H1 (cell line): ENCODE results near the gene SULT2B1. TPM values are rescaled to one million over a fixed set of nuclear protein-coding genes. Genes with fewer than 3 reads are reported as not detected.

Experiments used
- CTCF ChIA-PET: fragments of 300-600 bp; sonication (Branson Sonifier 250); formaldehyde crosslinking; loops from one replicate; lab custom pipeline; 2021; ENCODE audit not compliant: partially characterized antibody; lab: Charles Lee
- POLR2A ChIA-PET: fragments of 300-600 bp; sonication (Branson Sonifier 250); formaldehyde crosslinking; loops from one replicate; lab custom pipeline; 2021; ENCODE audit warnings: inconsistent platforms; ENCODE audit not compliant: partially characterized antibody; lab: Charles Lee
- DNase-seq, 2 experiments: peaks; one replicate each; pipeline versions ENCODE4 v3.0.0 to v3.0.0-alpha.2; 2010 to 2022; ENCODE audit warnings: low spot score in 2 of 2, low read depth in 1 of 2, mixed read lengths in 1 of 2
- FAIRE-seq: peaks from 2 replicates; lab custom pipeline; 2011; peaks lifted over from hg19 to GRCh38; lab: Jason Lieb, UNC
- H2AFZ ChIP-seq: 2 replicates; pipeline ENCODE4 v1.8.1; 2012; ENCODE audit warnings: low read length, inconsistent platforms
- H2AK5ac ChIP-seq: 2 replicates; pipeline ENCODE4 v1.6.1; 2013; ENCODE audit warnings: low read depth, low read length
- H2BK120ac ChIP-seq: replicated peaks from 2 replicates; pipeline ENCODE3; 2013; ENCODE audit warnings: low read depth, low read length, inconsistent platforms
- H2BK12ac ChIP-seq: 2 replicates; pipeline ENCODE4 v1.6.1; 2013; ENCODE audit warnings: low read depth, low read length
- H2BK15ac ChIP-seq: 2 replicates; pipeline ENCODE4 v1.6.1; 2013; ENCODE audit warnings: low read length
- H2BK20ac ChIP-seq: 2 replicates; pipeline ENCODE4 v1.6.1; 2013; ENCODE audit warnings: low read length
- H2BK5ac ChIP-seq: 2 replicates; pipeline ENCODE4 v1.6.1; 2013; ENCODE audit warnings: low read depth, low read length
- H3K14ac ChIP-seq: 2 replicates; pipeline ENCODE4 v1.6.1; 2013; ENCODE audit warnings: inconsistent platforms; ENCODE audit not compliant: insufficient read length
- H3K18ac ChIP-seq: 2 replicates; pipeline ENCODE4 v1.6.1; 2013; ENCODE audit warnings: low read length; ENCODE audit errors: extremely low read depth
- H3K23ac ChIP-seq: 2 replicates; pipeline ENCODE4 v1.6.1; 2013; ENCODE audit warnings: inconsistent platforms; ENCODE audit not compliant: insufficient read length
- H3K23me2 ChIP-seq: 2 replicates; pipeline ENCODE4 v1.6.1; 2013; ENCODE audit warnings: low read depth, low read length
- H3K27ac ChIP-seq: 2 replicates; pipeline ENCODE4 v1.6.1; 2011; ENCODE audit warnings: low read depth, low read length, inconsistent platforms
- H3K27me3 ChIP-seq, 4 experiments: replicated peaks in 1 of 4; 1 replicate in 1 of 4; 2 replicates in 3 of 4; pipeline versions ENCODE4 v1.6.1 to v1.8.1; 2011 to 2013; ENCODE audit warnings: low read length in 3 of 4, mild to moderate bottlenecking in 3 of 4, inconsistent platforms in 2 of 4, mixed read lengths in 2 of 4, moderate library complexity in 1 of 4; ENCODE audit not compliant: control insufficient read depth in 3 of 4, insufficient read depth in 3 of 4; ENCODE audit errors: extremely low read depth in 1 of 4
- H3K36me3 ChIP-seq, 4 experiments: 2 replicates each; pipeline versions ENCODE4 v1.6.1 to v1.8.1; 2011 to 2013; ENCODE audit warnings: mild to moderate bottlenecking in 4 of 4, low read length in 3 of 4, moderate library complexity in 2 of 4, control low read depth in 1 of 4, inconsistent platforms in 1 of 4; ENCODE audit not compliant: insufficient read depth in 4 of 4, control insufficient read depth in 2 of 4
- H3K4ac ChIP-seq: replicated peaks from 2 replicates; pipeline ENCODE3; 2013; ENCODE audit warnings: low read length, low read depth, mixed read lengths, inconsistent platforms; ENCODE audit not compliant: insufficient read length
- H3K4me1 ChIP-seq, 4 experiments: replicated peaks in 1 of 4; 1 replicate in 1 of 4; 2 replicates in 3 of 4; pipeline versions ENCODE4 v1.6.1 to v1.8.1; 2011 to 2013; ENCODE audit warnings: low read length in 3 of 4, inconsistent platforms in 2 of 4, mixed read lengths in 1 of 4; ENCODE audit not compliant: insufficient read depth in 4 of 4, control insufficient read depth in 3 of 4
- H3K4me2 ChIP-seq, 2 experiments: 2 replicates each; pipeline versions ENCODE4 v1.6.1 to v1.8.1; 2011 to 2013; ENCODE audit warnings: low read depth in 2 of 2, low read length in 2 of 2, control low read depth in 1 of 2, inconsistent platforms in 1 of 2, mild to moderate bottlenecking in 1 of 2; ENCODE audit not compliant: insufficient read depth in 1 of 2
- H3K4me3 ChIP-seq, 4 experiments: fragments of 200-600, 300-600 bp in 1 of 4; sonication (generic), shearing (Covaris generic), sonication (Bioruptor Twin) in 1 of 4; 2 replicates each; pipeline versions ENCODE4 v1.5.1 to v1.8.1; 2011 to 2016; ENCODE audit warnings: low read length in 4 of 4, low read depth in 3 of 4, control low read depth in 2 of 4, inconsistent platforms in 2 of 4, mild to moderate bottlenecking in 2 of 4, mixed read lengths in 1 of 4, moderate library complexity in 1 of 4; ENCODE audit not compliant: insufficient read depth in 2 of 4; ENCODE audit errors: extremely low read depth in 1 of 4
- H3K56ac ChIP-seq: replicated peaks from 2 replicates; pipeline ENCODE3; 2013; ENCODE audit warnings: low read depth, mild to moderate bottlenecking, mixed read lengths, low read length, inconsistent platforms; ENCODE audit not compliant: insufficient read length
- H3K79me1 ChIP-seq: 2 replicates; pipeline ENCODE4 v1.6.1; 2013; ENCODE audit warnings: low read depth, low read length, control low read depth
- H3K79me2 ChIP-seq, 2 experiments: 2 replicates each; pipeline versions ENCODE4 v1.6.1 to v1.8.1; 2012 to 2013; ENCODE audit warnings: low read length in 2 of 2, mild to moderate bottlenecking in 2 of 2, inconsistent platforms in 1 of 2; ENCODE audit not compliant: insufficient read depth in 2 of 2, control insufficient read depth in 1 of 2
- H3K9ac ChIP-seq, 4 experiments: replicated peaks in 1 of 4; 1 replicate in 1 of 4; 2 replicates in 3 of 4; pipeline versions ENCODE4 v1.6.1 to v1.8.1; 2011 to 2013; ENCODE audit warnings: low read depth in 3 of 4, low read length in 3 of 4, control low read depth in 2 of 4, mild to moderate bottlenecking in 2 of 4, moderate library complexity in 2 of 4, inconsistent platforms in 1 of 4; ENCODE audit errors: extremely low read depth in 1 of 4
- H3K9me3 ChIP-seq, 2 experiments: 2 replicates each; pipeline versions ENCODE4 v1.6.1 to v1.8.1; 2012 to 2013; ENCODE audit warnings: mild to moderate bottlenecking in 2 of 2, moderate library complexity in 2 of 2, control low read depth in 1 of 2, inconsistent platforms in 1 of 2, low read depth in 1 of 2, low read length in 1 of 2, mixed read lengths in 1 of 2; ENCODE audit not compliant: insufficient read depth in 2 of 2
- H4K20me1 ChIP-seq, 2 experiments: replicated peaks in 1 of 2; 2 replicates each; pipeline versions ENCODE3 to v1.8.1; 2011 to 2013; ENCODE audit warnings: inconsistent platforms in 2 of 2, low read length in 2 of 2, mild to moderate bottlenecking in 1 of 2; ENCODE audit not compliant: insufficient read depth in 2 of 2, control insufficient read depth in 1 of 2
- H4K5ac ChIP-seq: 2 replicates; pipeline ENCODE4 v1.6.1; 2013; ENCODE audit warnings: low read length, low read depth, mixed read lengths, inconsistent platforms; ENCODE audit not compliant: insufficient read length
- H4K8ac ChIP-seq: 2 replicates; pipeline ENCODE4 v1.8.0; 2013; ENCODE audit warnings: mild to moderate bottlenecking, moderate library complexity, low read length, inconsistent platforms; ENCODE audit not compliant: insufficient read depth; ENCODE audit errors: extremely low read depth
- H4K91ac ChIP-seq: replicated peaks from 2 replicates; pipeline ENCODE3; 2013; ENCODE audit warnings: low read length, mixed read lengths, inconsistent platforms; ENCODE audit not compliant: insufficient read length
- ASH2L ChIP-seq: fragments of 200-600, 300-600 bp; sonication (generic); IDR thresholded peaks from one replicate; pipeline ENCODE4 v1.7.1; 2017; ENCODE audit warnings: low read length
- ATF2 ChIP-seq: IDR thresholded peaks from 2 replicates; pipeline ENCODE4 v1.6.1; 2012; ENCODE audit warnings: low read length, inconsistent platforms
- BACH1 ChIP-seq: IDR thresholded peaks from 2 replicates; pipeline ENCODE4 v1.6.1; 2012; ENCODE audit warnings: low read length, improper control_type of control experiment
- BCL11A ChIP-seq, 2 experiments: IDR thresholded peaks; one replicate each; pipeline ENCODE4 v1.6.1; 2011; ENCODE audit warnings: low read depth in 2 of 2, low read length in 2 of 2, mild to moderate bottlenecking in 2 of 2
- CREB1 ChIP-seq: IDR thresholded peaks from 2 replicates; pipeline ENCODE4 v1.6.1; 2012; ENCODE audit warnings: inconsistent platforms
- EGR1 ChIP-seq: IDR thresholded peaks from 2 replicates; pipeline ENCODE4 v1.6.1; 2011; ENCODE audit warnings: low read depth, low read length, borderline replicate concordance
- JUN ChIP-seq: IDR thresholded peaks from 2 replicates; pipeline ENCODE4 v1.6.1; 2011; ENCODE audit warnings: low read depth, mild to moderate bottlenecking, improper control_type of control experiment, low read length
- SIN3A ChIP-seq, 2 experiments: IDR thresholded peaks in 1 of 2; conservative IDR thresholded peaks in 1 of 2; 2 replicates each; pipeline ENCODE4 v1.6.1; 2011 to 2012; ENCODE audit warnings: low read length in 2 of 2, improper control_type of control experiment in 1 of 2, low read depth in 1 of 2, mild to moderate bottlenecking in 1 of 2
- TAF7 ChIP-seq: optimal IDR thresholded peaks from 2 replicates; pipeline ENCODE3; 2011; ENCODE audit warnings: low read depth, mild to moderate bottlenecking, inconsistent platforms, low read length, moderate library complexity, borderline replicate concordance
- whole genome bisulfite sequencing, 2 experiments: shearing (Covaris generic) in 1 of 2; methylation state at CpG; one replicate each; pipeline versions ENCODE4 v1.1.6 to v1.1.7; 2013 to 2015; ENCODE audit warnings: low lambda C conversion rate in 2 of 2, mixed read lengths in 2 of 2, inconsistent platforms in 1 of 2, low coverage in 1 of 2, missing lambda C conversion rate in 1 of 2; ENCODE audit not compliant: insufficient replicate concordance in 2 of 2, insufficient coverage in 1 of 2, insufficient read length in 1 of 2; ENCODE audit errors: extremely low coverage in 1 of 2, missing lambda C conversion rate in 1 of 2; 5-methylcytosine and 5-hydroxymethylcytosine counted together
- polyA plus RNA-seq, 7 experiments: library from polyadenylated mRNA; depleted of rRNA in 3 of 7; stranded (reverse) in 5 of 7; unstranded in 2 of 7; fragments of >200 nt in 5 of 7; fragments of 200-250 nt in 2 of 7; gene quantifications; 1 replicate in 5 of 7; 2 replicates in 1 of 7; 4 replicates in 1 of 7; pipeline versions ENCODE4 v1.2.1 to v1.2.3, GENCODE V29; 2011 to 2013; ENCODE audit warnings: missing spikeins in 2 of 7, mixed read lengths in 2 of 7
- total RNA-seq: library from RNA; stranded (reverse); fragmentation: NEBNext Ultra II Directional; extraction: Animal tissue kit (Norgen Biotek cat#: 25700); gene quantifications from 2 replicates; pipeline ENCODE4 v1.2.1, GENCODE V29; 2021

The SULT2B1 gene
- total and polyA plus RNA-seq, 2 of the 8 experiments (the other 6 are each of a cell fraction or from before 2014, with no cell fraction given), result 1.5 to 2.6 TPM

- FAIRE-seq (no peak), DNase-seq (peak in 1 of 2 experiments; percentile 81)
- WGBS, 2 experiments, result 3% methylated on average over 23 of the region's 25 CpGs; no CpG with 5 or more reads in 1 of the 2 experiments
- Histone ChIP-seq H2BK5ac (peak overlapping the region; percentile 99; the same call in 1 of the 2 replicates), H4K5ac (peak overlapping the region; percentile 76), H3K23ac (no peak overlapping the region), H3K18ac (peak overlapping the region; percentile 95), H2AK5ac (no peak overlapping the region), H3K27me3 (no peaks in the 10 kb centered on the region), H2BK15ac (no peak overlapping the region), H2BK12ac (peak overlapping the region; percentile 84), H2BK120ac (peak overlapping the region; percentile 14), H2BK20ac (0 out of 2 replicates have a peak overlapping the region, but pooled peaks have one; percentile 48), H3K23me2 (peaks cover 11% of the 10 kb centered on the region), H3K4ac (peak overlapping the region; percentile 3), H3K14ac (no peak overlapping the region), H3K9me3 (no peaks in the 10 kb centered on the region), H3K4me1 (peaks cover 0 to 9% (median 1%) of the 10 kb centered on the region in 4 experiments; a peak in 4 of 7 replicates), H3K4me2 (peak overlapping the region; percentile 89 to 98), H3K79me1 (no peaks in the 10 kb centered on the region), H3K36me3 (no peaks in the 10 kb centered on the region), H2AFZ (no peak overlapping the region), H4K20me1 (no peaks in the 10 kb centered on the region), H4K8ac (no peak overlapping the region; the same call in 1 of the 2 replicates), H3K9ac (peak overlapping the region in 3 of 4 experiments; percentile 40 to 73 (median 43); a peak in 4 of 7 replicates), H3K27ac (peak overlapping the region; percentile 78; the same call in 1 of the 2 replicates), H3K4me3 (peak overlapping the region; percentile 68 to 84 (median 82)), H4K91ac (peak overlapping the region; percentile 94), H3K79me2 (peaks cover 0 to 11% of the 10 kb centered on the region in 2 experiments; a peak in 2 of 4 replicates), H3K56ac (peak overlapping the region; percentile 75)
- ChIA-PET CTCF (interaction anchor here (0.7 to 3.4 kb wide), 28 partner anchors 10 to 197 kb away, joined by 3 to 26 read pairs (median 4); partner anchors contain the start of genes BCAT2, FUT1 and FUT2), POLR2A (interaction anchor here (0.9 to 2.9 kb wide), 35 partner anchors 7 to 319 kb away, joined by 3 to 27 read pairs (median 5); partner anchors contain the start of genes FAM83E, FUT2, HSD17B14 and IZUMO1)
- TF ChIP-seq JUN (no peak), CREB1 (0 out of 2 replicates have a peak, but pooled peaks have one; percentile 14), BCL11A (IDR thresholded peaks at IDR 0.05; ENCODE audit: low read depth in 2 of 2, low read length in 2 of 2) (no peak), ASH2L (no peak), ATF2 (no peak), SIN3A (conservative IDR thresholded peaks at IDR 0.05 in 1 of 2, IDR thresholded peaks at IDR 0.05 in 1 of 2; ENCODE audit: low read depth in 1 of 2, low read length in 2 of 2) (peak in 1 of 2 experiments; percentile 77; a peak in 1 of 4 replicates), BACH1 (0 out of 2 replicates have a peak, but pooled peaks have one; percentile 34), EGR1 (peak; percentile 65; the same call in 1 of the 2 replicates), TAF7 (no peak)
These were observed 93.1 kb downstream of the SULT2B1 start for GRCh38 chr19:48644839-48645619.
